GM18517 (cell line): ENCODE measurements around the gene MYO1D.

Experiments used
- ATAC-seq: cut with Tn5 transposase; IDR thresholded peaks from one replicate; pipeline ENCODE4 v1.9.1; 2021; ENCODE audit warnings: mild to moderate bottlenecking, moderate library complexity; ENCODE audit not compliant: unreplicated experiment

MYO1D gene

GRCh38 chr17:32495359-32496231 lies 381.3 kb downstream of the MYO1D start:
- no peak for ATAC-seq

- no peak for ATAC-seq
Measured at GRCh38 chr17:32494621-32495358, 382.1 kb downstream of the MYO1D start.

GRCh38 chr17:32493976-32494513 lies 382.9 kb downstream of the MYO1D start:
- no peak for ATAC-seq

GRCh38 chr17:32493571-32493970 lies 383.4 kb downstream of the MYO1D start:
- no peak for ATAC-seq

- no peak for ATAC-seq
Measured at GRCh38 chr17:32492648-32493289, 384.2 kb downstream of the MYO1D start.

- no peak for ATAC-seq
Measured at GRCh38 chr17:32492264-32492589, 384.7 kb downstream of the MYO1D start.

GRCh38 chr17:32491371-32492263 lies 385.3 kb downstream of the MYO1D start:
- no peak for ATAC-seq

- no peak for ATAC-seq
Measured at GRCh38 chr17:32490101-32490482, 386.8 kb downstream of the MYO1D start.

GRCh38 chr17:32489320-32490100 lies 387.4 kb downstream of the MYO1D start:
- no peak for ATAC-seq

GRCh38 chr17:32488604-32489180 lies 388.2 kb downstream of the MYO1D start:
- ATAC-seq = no peak

- ATAC-seq = no peak
Measured at GRCh38 chr17:32488177-32488542, 388.8 kb downstream of the MYO1D start.

GRCh38 chr17:32487473-32488176 lies 389.3 kb downstream of the MYO1D start:
- ATAC-seq = no peak

GRCh38 chr17:32486701-32487472 lies 390.0 kb downstream of the MYO1D start, which contains the start of gene CDK5R1:
CDK5R1 (plus strand) TSS chr17:32486993; CDS start chr17:32487621, 628 bp downstream.
- ATAC-seq = peak; percentile 38

- no peak for ATAC-seq
Measured at GRCh38 chr17:32486111-32486700, 390.7 kb downstream of the MYO1D start.

GRCh38 chr17:32485261-32486110 lies 391.4 kb downstream of the MYO1D start:
- ATAC-seq = no peak

- no peak for ATAC-seq
Measured at GRCh38 chr17:32484628-32485027, 392.3 kb downstream of the MYO1D start.

GRCh38 chr17:32484041-32484461 lies 392.9 kb downstream of the MYO1D start:
- no peak for ATAC-seq
